GM12878 (cell line): ENCODE measurements around the gene RPS6KA4.

Source experiments
- EZH2 ChIP-seq: IDR thresholded peaks from 2 replicates; pipeline ENCODE4 v1.6.1; 2012; ENCODE audit warnings: low read depth, mild to moderate bottlenecking, control low read depth, inconsistent platforms, low read length, borderline replicate concordance; ENCODE audit not compliant: control insufficient read depth
- PML ChIP-seq: IDR thresholded peaks from 2 replicates; pipeline ENCODE4 v1.6.1; 2012; ENCODE audit warnings: low read length, inconsistent platforms
- SIN3A ChIP-seq: IDR thresholded peaks from 2 replicates; pipeline ENCODE4 v1.6.1; 2012; ENCODE audit warnings: low read depth, low read length, improper control_type of control experiment
- TF ChIP-seq, protein P1 (sequence below): fragments of 450-650 bp; IDR thresholded peaks from 2 replicates; pipeline ENCODE4 v1.6.1; 2017; ENCODE audit warnings: mild to moderate bottlenecking
- TF ChIP-seq, protein P2 (sequence below): IDR thresholded peaks from 2 replicates; pipeline ENCODE4 v1.6.1; 2011; ENCODE audit warnings: mild to moderate bottlenecking, low read depth, low read length, moderate library complexity; ENCODE audit not compliant: insufficient replicate concordance
- TF ChIP-seq, protein P3 (sequence below), 3 experiments: IDR thresholded peaks in 2 of 3; conservative IDR thresholded peaks in 1 of 3; 2 replicates each; pipeline ENCODE4 v1.5.1; 2011; ENCODE audit warnings: low read depth in 3 of 3, low read length in 3 of 3, mild to moderate bottlenecking in 3 of 3, control low read depth in 2 of 3, moderate library complexity in 2 of 3, inconsistent platforms in 1 of 3, mixed read lengths in 1 of 3; ENCODE audit not compliant: control insufficient read depth in 2 of 3, insufficient read depth in 1 of 3; ENCODE audit errors: extremely low read depth in 1 of 3

- no peak for TF ChIP-seq PML
- TF ChIP-seq, protein P1, sequence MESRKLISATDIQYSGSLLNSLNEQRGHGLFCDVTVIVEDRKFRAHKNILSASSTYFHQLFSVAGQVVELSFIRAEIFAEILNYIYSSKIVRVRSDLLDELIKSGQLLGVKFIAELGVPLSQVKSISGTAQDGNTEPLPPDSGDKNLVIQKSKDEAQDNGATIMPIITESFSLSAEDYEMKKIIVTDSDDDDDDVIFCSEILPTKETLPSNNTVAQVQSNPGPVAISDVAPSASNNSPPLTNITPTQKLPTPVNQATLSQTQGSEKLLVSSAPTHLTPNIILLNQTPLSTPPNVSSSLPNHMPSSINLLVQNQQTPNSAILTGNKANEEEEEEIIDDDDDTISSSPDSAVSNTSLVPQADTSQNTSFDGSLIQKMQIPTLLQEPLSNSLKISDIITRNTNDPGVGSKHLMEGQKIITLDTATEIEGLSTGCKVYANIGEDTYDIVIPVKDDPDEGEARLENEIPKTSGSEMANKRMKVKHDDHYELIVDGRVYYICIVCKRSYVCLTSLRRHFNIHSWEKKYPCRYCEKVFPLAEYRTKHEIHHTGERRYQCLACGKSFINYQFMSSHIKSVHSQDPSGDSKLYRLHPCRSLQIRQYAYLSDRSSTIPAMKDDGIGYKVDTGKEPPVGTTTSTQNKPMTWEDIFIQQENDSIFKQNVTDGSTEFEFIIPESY: no peak
- TF ChIP-seq EZH2: no peak
- TF ChIP-seq, protein P2, sequence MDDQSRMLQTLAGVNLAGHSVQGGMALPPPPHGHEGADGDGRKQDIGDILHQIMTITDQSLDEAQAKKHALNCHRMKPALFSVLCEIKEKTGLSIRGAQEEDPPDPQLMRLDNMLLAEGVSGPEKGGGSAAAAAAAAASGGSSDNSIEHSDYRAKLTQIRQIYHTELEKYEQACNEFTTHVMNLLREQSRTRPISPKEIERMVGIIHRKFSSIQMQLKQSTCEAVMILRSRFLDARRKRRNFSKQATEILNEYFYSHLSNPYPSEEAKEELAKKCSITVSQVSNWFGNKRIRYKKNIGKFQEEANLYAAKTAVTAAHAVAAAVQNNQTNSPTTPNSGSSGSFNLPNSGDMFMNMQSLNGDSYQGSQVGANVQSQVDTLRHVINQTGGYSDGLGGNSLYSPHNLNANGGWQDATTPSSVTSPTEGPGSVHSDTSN: no peak
- TF ChIP-seq, protein P3, sequence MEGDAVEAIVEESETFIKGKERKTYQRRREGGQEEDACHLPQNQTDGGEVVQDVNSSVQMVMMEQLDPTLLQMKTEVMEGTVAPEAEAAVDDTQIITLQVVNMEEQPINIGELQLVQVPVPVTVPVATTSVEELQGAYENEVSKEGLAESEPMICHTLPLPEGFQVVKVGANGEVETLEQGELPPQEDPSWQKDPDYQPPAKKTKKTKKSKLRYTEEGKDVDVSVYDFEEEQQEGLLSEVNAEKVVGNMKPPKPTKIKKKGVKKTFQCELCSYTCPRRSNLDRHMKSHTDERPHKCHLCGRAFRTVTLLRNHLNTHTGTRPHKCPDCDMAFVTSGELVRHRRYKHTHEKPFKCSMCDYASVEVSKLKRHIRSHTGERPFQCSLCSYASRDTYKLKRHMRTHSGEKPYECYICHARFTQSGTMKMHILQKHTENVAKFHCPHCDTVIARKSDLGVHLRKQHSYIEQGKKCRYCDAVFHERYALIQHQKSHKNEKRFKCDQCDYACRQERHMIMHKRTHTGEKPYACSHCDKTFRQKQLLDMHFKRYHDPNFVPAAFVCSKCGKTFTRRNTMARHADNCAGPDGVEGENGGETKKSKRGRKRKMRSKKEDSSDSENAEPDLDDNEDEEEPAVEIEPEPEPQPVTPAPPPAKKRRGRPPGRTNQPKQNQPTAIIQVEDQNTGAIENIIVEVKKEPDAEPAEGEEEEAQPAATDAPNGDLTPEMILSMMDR (IDR thresholded peaks at IDR 0.05 in 2 of 3, conservative IDR thresholded peaks at IDR 0.05 in 1 of 3; ENCODE audit: control insufficient read depth in 2 of 3, extremely low read depth in 1 of 3, insufficient read depth in 1 of 3, low read depth in 3 of 3, low read length in 3 of 3): no peak
- no peak for TF ChIP-seq SIN3A
Observed at GRCh38 chr11:64337538-64338249, 21.3 kb upstream of the RPS6KA4 start.
